OCI-LY7 (cell line): ENCODE data around the gene ABCD3.

ENCODE experiments used
- CTCF ChIP-seq: fragments of 200-600 bp; sonication (generic); conservative IDR thresholded peaks from 2 replicates; pipeline ENCODE4 v1.5.1; 2014; ENCODE audit warnings: mild to moderate bottlenecking, antibody characterized with exemption, low read length, moderate library complexity, mixed read lengths
- EZH2phosphoT487 ChIP-seq: fragments of 200-600 bp; sonication (generic); IDR thresholded peaks from 2 replicates; pipeline ENCODE4 v1.6.1; 2018; ENCODE audit warnings: low read depth, borderline replicate concordance, mild to moderate bottlenecking, mixed run types, antibody characterized with exemption, low read length, moderate library complexity, mixed read lengths

GRCh38 chr1:94395231-94395630 is 23.0 kb upstream of the ABCD3 start:
- no peak for TF ChIP-seq CTCF
- TF ChIP-seq EZH2phosphoT487: no peak
